HG03135 (cell line): ENCODE results near the gene BPNT1.

Source experiments
- ATAC-seq: cut with Tn5 transposase; IDR thresholded peaks from one replicate; pipeline ENCODE4 v1.9.1; 2021; ENCODE audit warnings: mild to moderate bottlenecking, moderate library complexity; ENCODE audit not compliant: unreplicated experiment

Gene BPNT1

DNA sequence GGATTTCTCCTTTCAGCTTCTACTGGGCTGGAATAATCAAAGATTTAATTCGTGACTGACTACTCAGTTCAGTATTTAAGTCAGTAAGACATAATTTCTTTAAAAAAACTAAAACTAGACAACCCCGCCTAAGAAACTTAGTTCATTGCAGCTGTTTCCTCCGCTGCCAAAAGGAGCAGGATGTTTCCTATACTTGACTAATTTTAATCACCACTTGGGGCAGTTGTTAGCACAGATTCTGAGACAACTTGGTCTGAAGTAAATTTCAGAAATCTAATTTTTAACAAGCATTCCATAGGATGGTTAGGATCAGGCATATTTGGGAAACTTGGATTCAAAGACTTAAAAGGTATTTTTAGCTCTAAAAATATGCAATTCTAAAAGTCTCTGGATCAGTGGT lies 77.3 kb downstream of the BPNT1 start:
- ATAC-seq, result no peak

DNA sequence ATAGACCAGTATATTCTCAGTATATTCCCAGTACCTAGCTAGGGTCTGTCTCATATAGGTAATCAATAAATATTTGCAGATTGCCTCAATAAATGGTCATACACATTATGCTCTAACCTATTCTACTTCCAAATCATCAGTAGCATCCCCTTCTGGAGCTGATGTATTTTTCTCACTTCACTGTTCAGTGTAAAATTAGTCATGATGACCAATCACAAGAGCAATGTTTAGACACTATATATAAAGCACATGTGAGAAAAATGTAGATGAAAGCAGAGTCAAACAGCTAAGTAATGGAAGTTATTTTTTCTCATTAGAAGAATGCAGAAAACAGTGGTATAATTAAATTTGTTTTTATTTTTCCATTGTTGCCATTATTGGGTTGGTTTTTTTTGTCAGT lies 78.0 kb downstream of the BPNT1 start:
- ATAC-seq, result no peak
